A549 (cell line): ENCODE data around the gene OSGIN1. TPM values are rescaled to one million over a fixed set of nuclear protein-coding genes. Genes with fewer than 3 reads are reported as not detected.
"Not testable (repeated sequence)": the region's sequence is repeated elsewhere in the genome, so short reads cannot be mapped to it uniquely, and the experiment has no call there.

Experiments
- ATAC-seq, 2 experiments: fragments of 200-7000 bp in 1 of 2; fragments of >200 bp in 1 of 2; cut with Nextera tagmentation in 1 of 2; cut with Tn5 transposase in 1 of 2; 3 replicates each; pipeline versions ENCODE4 v1.8.0 to v1.9.1; 2018 to 2020; ENCODE audit warnings: mild to moderate bottlenecking in 1 of 2, moderate library complexity in 1 of 2
- CTCF ChIA-PET: fragments of 300-600 bp; sonication (Branson Sonifier 250); formaldehyde crosslinking; extraction: SDS; loops from one replicate; lab custom pipeline; 2021; ENCODE audit warnings: antibody characterized with exemption, inconsistent platforms; lab: Yijun Ruan, JAX
- POLR2A ChIA-PET: fragments of 350-600 bp; formaldehyde crosslinking; extraction: SDS; loops from one replicate; lab custom pipeline; 2021; ENCODE audit warnings: antibody characterized with exemption, inconsistent platforms; lab: Yijun Ruan, JAX
- DNase-seq, 2 experiments: peaks; one replicate each; pipeline versions ENCODE4 v3.0.0 to v3.0.0-alpha.2; 2011 to 2016; ENCODE audit warnings: low read depth in 1 of 2, low spot score in 1 of 2
- FAIRE-seq: peaks from 2 replicates; lab custom pipeline; 2011; peaks lifted over from hg19 to GRCh38; lab: Jason Lieb, UNC
- H3K27ac ChIP-seq, 2 experiments: fragments of >200 bp; sonication (Bioruptor Twin); formaldehyde crosslinking; 3 replicates each; pipeline ENCODE4 v1.5.1; 2016 to 2017
- H3K4me1 ChIP-seq: fragments of >200 bp; sonication (Bioruptor Twin); formaldehyde crosslinking; 3 replicates; pipeline ENCODE4 v1.6.1; 2016
- H3K4me2 ChIP-seq: fragments of >200 bp; sonication (Bioruptor Twin); formaldehyde crosslinking; 3 replicates; pipeline ENCODE4 v1.6.1; 2016
- H3K4me3 ChIP-seq: fragments of >200 bp; sonication (Bioruptor Twin); formaldehyde crosslinking; 3 replicates; pipeline ENCODE4 v1.5.1; 2016
- H3K9me3 ChIP-seq: fragments of >200 bp; sonication (Bioruptor Twin); formaldehyde crosslinking; 3 replicates; pipeline ENCODE4 v1.6.1; 2016
- ATOH8 ChIP-seq: fragments of 250-450 bp; sonication (Bioruptor Pico); IDR thresholded peaks from 2 replicates; pipeline ENCODE4 v1.5.0; 2020; ENCODE audit warnings: low read depth, mild to moderate bottlenecking, moderate library complexity
- CBX2 ChIP-seq: fragments of 200-600 bp; sonication (generic); IDR thresholded peaks from 2 replicates; pipeline ENCODE4 v1.6.1; 2016; ENCODE audit warnings: low read depth, mild to moderate bottlenecking, borderline replicate concordance
- CHD2 ChIP-seq: fragments of 150-350 bp; IDR thresholded peaks from 2 replicates; pipeline ENCODE4 v1.6.1; 2014; ENCODE audit warnings: low read length; ENCODE audit not compliant: partially characterized antibody
- CTCF ChIP-seq: fragments of >200 bp; sonication (Bioruptor Twin); formaldehyde crosslinking; IDR thresholded peaks from 3 replicates; pipeline ENCODE4 v1.5.1; 2016
- ESRRA ChIP-seq: fragments of 150-350 bp; IDR thresholded peaks from 2 replicates; pipeline ENCODE4 v1.6.1; 2014; ENCODE audit warnings: mild to moderate bottlenecking, low read length, borderline replicate concordance
- FOSB ChIP-seq: fragments of 250-450 bp; sonication (Bioruptor Pico); IDR thresholded peaks from 2 replicates; pipeline ENCODE4 v1.5.0; 2020; ENCODE audit warnings: mild to moderate bottlenecking, moderate library complexity
- FOSL2 ChIP-seq, 2 experiments: fragments of 450-650 bp in 1 of 2; fragments of >200 bp in 1 of 2; sonication (Bioruptor Twin) in 1 of 2; formaldehyde crosslinking; IDR thresholded peaks; 2 replicates each; pipeline versions ENCODE4 v1.5.0 to v1.6.1; 2016 to 2020; ENCODE audit warnings: mild to moderate bottlenecking in 1 of 2, moderate library complexity in 1 of 2
- HDAC2 ChIP-seq: fragments of 200-600 bp; sonication (generic); IDR thresholded peaks from 2 replicates; pipeline ENCODE4 v1.6.1; 2016
- JUNB ChIP-seq: fragments of >200 bp; sonication (Bioruptor Twin); formaldehyde crosslinking; IDR thresholded peaks from 2 replicates; pipeline ENCODE4 v1.6.1; 2016
- KDM1A ChIP-seq: fragments of 200-600 bp; sonication (generic); IDR thresholded peaks from 2 replicates; pipeline ENCODE4 v1.6.1; 2016; ENCODE audit warnings: low read depth, mild to moderate bottlenecking
- NPAS2 ChIP-seq: fragments of 250-450 bp; sonication (Bioruptor Pico); IDR thresholded peaks from 2 replicates; pipeline ENCODE4 v1.8.0; 2022; ENCODE audit warnings: mild to moderate bottlenecking, moderate library complexity, borderline replicate concordance
- RAD21 ChIP-seq, 2 experiments: fragments of >200 bp in 1 of 2; sonication (Bioruptor Twin) in 1 of 2; formaldehyde crosslinking in 1 of 2; IDR thresholded peaks in 1 of 2; conservative IDR thresholded peaks in 1 of 2; 2 replicates in 1 of 2; 3 replicates in 1 of 2; pipeline ENCODE4 v1.6.1; 2012 to 2018; ENCODE audit warnings: inconsistent platforms in 1 of 2
- RCOR1 ChIP-seq: fragments of 150-350 bp; IDR thresholded peaks from 2 replicates; pipeline ENCODE4 v1.6.1; 2014; ENCODE audit warnings: antibody characterized with exemption, low read length, low read depth
- REST ChIP-seq: fragments of 200-600 bp; sonication (generic); IDR thresholded peaks from 2 replicates; pipeline ENCODE4 v1.6.1; 2016; ENCODE audit warnings: antibody characterized with exemption, mild to moderate bottlenecking, moderate library complexity
- RFX5 ChIP-seq: fragments of 450-650 bp; IDR thresholded peaks from 2 replicates; pipeline ENCODE4 v1.7.1; 2014; ENCODE audit warnings: antibody characterized with exemption, mild to moderate bottlenecking, moderate library complexity
- RNF2 ChIP-seq: fragments of 200-600 bp; sonication (generic); IDR thresholded peaks from 2 replicates; pipeline ENCODE4 v1.6.1; 2016; ENCODE audit warnings: low read depth, mild to moderate bottlenecking, antibody characterized with exemption, moderate library complexity, borderline replicate concordance
- TFCP2L1 ChIP-seq: fragments of 250-450 bp; sonication (Bioruptor Pico); IDR thresholded peaks from 2 replicates; pipeline ENCODE4 v1.5.0; 2021; ENCODE audit warnings: mild to moderate bottlenecking
- TP53 ChIP-seq: fragments of 250-450 bp; sonication (Bioruptor Pico); IDR thresholded peaks from 2 replicates; pipeline ENCODE4 v1.5.0; 2021; ENCODE audit warnings: mild to moderate bottlenecking, moderate library complexity
- ZSCAN20 ChIP-seq: fragments of 250-450 bp; sonication (Bioruptor Pico); IDR thresholded peaks from 2 replicates; pipeline ENCODE4 v1.8.0; 2022; ENCODE audit warnings: mild to moderate bottlenecking, moderate library complexity
- WGBS: methylation state at CpG from one replicate; pipeline ENCODE4 v1.1.6; 2017; ENCODE audit errors: missing lambda C conversion rate; 5-methylcytosine and 5-hydroxymethylcytosine counted together
- polyA plus RNA-seq, 4 experiments: library from polyadenylated mRNA; depleted of rRNA in 3 of 4; stranded (reverse); fragments of >200 nt; fragmentation: RNase III in 1 of 4; extraction: RNeasy Plus Mini Kit Qiagen cat#74134 plus additional on column Dnase treatment in 1 of 4; gene quantifications; 2 replicates in 3 of 4; 3 replicates in 1 of 4; pipeline ENCODE4 v1.2.3, GENCODE V29; 2011 to 2017

Gene OSGIN1
- polyA plus RNA-seq, 2 of the 4 experiments (the other 2 are of a cell fraction): 25.9 to 37.6 TPM

- no peak for FAIRE-seq
Observed at GRCh38 chr16:83940119-83940518, 12.9 kb upstream of the OSGIN1 start.

GRCh38 chr16:83940630-83941378 lies 12.2 kb upstream of the OSGIN1 start:
- FAIRE-seq (no peak), DNase-seq (no peak), ATAC-seq (no peak)
- no peaks in the 10 kb centered on the region for H3K9me3 ChIP-seq
- no peak overlapping the region for H3K4me3 ChIP-seq
- POLR2A ChIA-PET: no interaction called here
- CTCF ChIA-PET: interaction anchor here (0.6 to 2.6 kb wide), 4 partner anchors 13 to 126 kb away, joined by 3 to 18 read pairs (median 4); no protein-coding TSS in a partner anchor
- 83% methylated on average over 28 of the region's 28 CpGs for WGBS
- peaks cover 3% of the 10 kb centered on the region; the same call in 1 of the 3 replicates for H3K4me1 ChIP-seq
- H3K4me2 ChIP-seq: no peak overlapping the region
- no peak overlapping the region for H3K27ac ChIP-seq
- TF ChIP-seq KDM1A (no peak), RFX5 (no peak), TP53 (CRISPR knock-in tag) (no peak), TFCP2L1 (no peak), RAD21 (conservative IDR thresholded peaks at IDR 0.05 in 1 of 2, IDR thresholded peaks at IDR 0.05 in 1 of 2) (no peak), ATOH8 (no peak), NPAS2 (CRISPR knock-in tag) (no peak), HDAC2 (no peak), CBX2 (no peak), RCOR1 (no peak), ZSCAN20 (no peak), ESRRA (no peak), FOSL2 (IDR thresholded peaks at IDR 0.05) (no peak), FOSL2 (CRISPR knock-in tag; IDR thresholded peaks at IDR 0.05) (no peak), RNF2 (no peak), JUNB (no peak), CTCF (no peak), FOSB (CRISPR knock-in tag) (no peak)

More at GRCh38 chr16:83940119-83940518, 12.9 kb upstream of the OSGIN1 start:
- POLR2A ChIA-PET: no interaction called here
- ATAC-seq (no peak), DNase-seq (no peak)
- CTCF ChIA-PET: interaction anchor here (0.7 to 2.6 kb wide), 3 partner anchors 13 to 114 kb away, joined by 4 to 18 read pairs (median 5); no protein-coding TSS in a partner anchor
- WGBS: 82% methylated on average over 10 of the region's 12 CpGs
- Histone ChIP-seq H3K27ac (no peak overlapping the region), H3K4me1 (peaks cover 3% of the 10 kb centered on the region; the same call in 1 of the 3 replicates), H3K9me3 (no peaks in the 10 kb centered on the region), H3K4me3 (no peak overlapping the region), H3K4me2 (no peak overlapping the region)
- TF ChIP-seq REST: no peak
- no peak for TF ChIP-seq CHD2
- TF ChIP-seq TFCP2L1: no peak

- POLR2A ChIA-PET, H3K4me2 ChIP-seq, ATAC-seq, FAIRE-seq, H3K4me1 ChIP-seq, DNase-seq, H3K9me3 ChIP-seq, H3K27ac ChIP-seq, H3K4me3 ChIP-seq: not testable (repeated sequence)
- WGBS: 89% methylated on average over 9 of the region's 9 CpGs
- CTCF ChIA-PET: interaction anchor here (0.6 to 2.6 kb wide), 4 partner anchors 13 to 125 kb away, joined by 3 to 18 read pairs (median 4); no protein-coding TSS in a partner anchor
Observed at GRCh38 chr16:83941546-83941945, 11.5 kb upstream of the OSGIN1 start.
